HG02610 (cell line): ENCODE results near the gene C2CD3.

Experiments used
- ATAC-seq: cut with Tn5 transposase; IDR thresholded peaks from one replicate; pipeline ENCODE4 v1.9.1; 2021; ENCODE audit warnings: mild to moderate bottlenecking, moderate library complexity; ENCODE audit not compliant: unreplicated experiment

C2CD3 gene

GRCh38 chr11:74170694-74171629, at the start of gene C2CD3, which contains the start of gene PPME1:
C2CD3 (minus strand) TSS chr11:74171002; CDS start chr11:74170792, 210 bp downstream.
PPME1 (plus strand) TSS chr11:74171289; CDS start chr11:74171422, 133 bp downstream.
- peak; percentile 96 for ATAC-seq

GRCh38 chr11:74220376-74220775, 49.6 kb upstream of the C2CD3 start:
- ATAC-seq, result no peak

GRCh38 chr11:74212533-74212932, 41.7 kb upstream of the C2CD3 start:
- ATAC-seq, result no peak

- ATAC-seq, result no peak
Observed at GRCh38 chr11:74208507-74208906, 37.7 kb upstream of the C2CD3 start.

- ATAC-seq, result no peak
Observed at GRCh38 chr11:74206746-74207145, 35.9 kb upstream of the C2CD3 start.

- ATAC-seq, result no peak
Observed at GRCh38 chr11:74205181-74205580, 34.4 kb upstream of the C2CD3 start.

GRCh38 chr11:74204701-74205100, 33.9 kb upstream of the C2CD3 start:
- no peak for ATAC-seq

- no peak for ATAC-seq
Observed at GRCh38 chr11:74203966-74204365, 33.2 kb upstream of the C2CD3 start.

- no peak for ATAC-seq
Observed at GRCh38 chr11:74196781-74197486, 26.1 kb upstream of the C2CD3 start.

- ATAC-seq, result no peak
Observed at GRCh38 chr11:74195828-74196227, 25.0 kb upstream of the C2CD3 start.

- ATAC-seq, result no peak
Observed at GRCh38 chr11:74185695-74186094, 14.9 kb upstream of the C2CD3 start.

GRCh38 chr11:74185285-74185684, 14.5 kb upstream of the C2CD3 start:
- no peak for ATAC-seq

- ATAC-seq, result no peak
Observed at GRCh38 chr11:74182635-74183034, 11.8 kb upstream of the C2CD3 start.

- ATAC-seq, result no peak
Observed at GRCh38 chr11:74179234-74180052, 8.6 kb upstream of the C2CD3 start.

- ATAC-seq, result no peak
Observed at GRCh38 chr11:74175920-74176319, 5.1 kb upstream of the C2CD3 start.

- no peak for ATAC-seq
Observed at GRCh38 chr11:74171997-74172396, 1.2 kb upstream of the C2CD3 start.

GRCh38 chr11:74171630-74171968, 797 bp upstream of the C2CD3 start:
- no peak for ATAC-seq

GRCh38 chr11:74169738-74170458, 904 bp downstream of the C2CD3 start:
- no peak for ATAC-seq

- no peak for ATAC-seq
Observed at GRCh38 chr11:74168838-74169237, 2.0 kb downstream of the C2CD3 start.

- ATAC-seq, result peak; percentile 89
Observed at GRCh38 chr11:74162681-74163467, 7.9 kb downstream of the C2CD3 start.
